Astrocyte (in vitro differentiated cells and primary cell): Measurements from ENCODE around the gene PDE3B.

ENCODE experiments used
- CTCF ChIP-seq: IDR thresholded peaks from 2 replicates; pipeline ENCODE4 v1.5.1; 2011; ENCODE audit warnings: low read depth, mild to moderate bottlenecking, inconsistent platforms, low read length, moderate library complexity; ENCODE audit not compliant: insufficient read depth
- EZH2 ChIP-seq: IDR thresholded peaks from 2 replicates; pipeline ENCODE4 v1.6.1; 2012; ENCODE audit warnings: mild to moderate bottlenecking, low read length, inconsistent platforms; ENCODE audit not compliant: insufficient read depth

- TF ChIP-seq CTCF (no peak), EZH2 (no peak)
These were observed 29.0 kb downstream of the PDE3B start for GRCh38 chr11:14672635-14673034.
